ENCODE data around the gene ZBTB7A.

- TF ChIP-seq ZNF324 (tag by site-specific recombination; IDR thresholded peaks at IDR 0.05): no peak
- no peak for TF ChIP-seq CTCF (tag by site-specific recombination; IDR thresholded peaks at IDR 0.05)
- no peak for TF ChIP-seq REST (tag by site-specific recombination; IDR thresholded peaks at IDR 0.05)
- no peak for TF ChIP-seq ZBTB1 (tag by site-specific recombination; IDR thresholded peaks at IDR 0.05)
- TF ChIP-seq TCF7L2 (IDR thresholded peaks at IDR 0.05; ENCODE audit: borderline replicate concordance, low read depth, low read length): no peak
- TF ChIP-seq ZNF473 (tag by site-specific recombination; IDR thresholded peaks at IDR 0.05): no peak
These were observed 53.6 kb downstream of the ZBTB7A start for GRCh38 chr19:4012975-4013634.

Measured in HEK293 (cell line).